Activated T-helper 1 cell treated with anti-CD3 and anti-CD28 coated beads, Interleukin-2, amount 50 U/mL, for 16 hours (primary cell): ENCODE data around the gene MET.

Experiments
- DNase-seq, 2 donors: peaks; one replicate each; pipeline ENCODE4 v3.0.0-alpha.2; 2020; ENCODE audit warnings: low read depth in 1 of 2, low spot score in 1 of 2

MET gene

DNA sequence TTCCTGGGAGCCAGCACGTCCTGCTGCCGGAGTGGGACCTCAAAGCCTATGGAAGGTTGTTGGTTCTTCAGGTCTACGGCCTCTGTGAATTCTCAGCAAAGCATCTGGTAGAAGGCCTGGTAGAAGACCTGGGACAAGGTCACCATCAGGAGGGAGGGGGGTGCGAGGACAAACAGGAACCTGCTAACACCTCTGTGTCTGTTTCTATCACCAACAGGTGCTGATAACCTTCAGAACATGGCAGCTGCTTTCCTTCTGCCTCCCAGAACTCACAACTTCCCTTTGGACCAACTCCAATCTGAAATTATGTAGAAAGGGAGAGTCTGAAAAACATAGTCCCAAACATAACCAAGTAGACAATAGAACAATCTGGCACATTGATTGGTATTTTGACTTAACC is 8.3 kb upstream of the MET start:
- no peak for DNase-seq

GRCh38 chr7:116665332-116665996 is 6.5 kb upstream of the MET start:
- no peak for DNase-seq

DNA sequence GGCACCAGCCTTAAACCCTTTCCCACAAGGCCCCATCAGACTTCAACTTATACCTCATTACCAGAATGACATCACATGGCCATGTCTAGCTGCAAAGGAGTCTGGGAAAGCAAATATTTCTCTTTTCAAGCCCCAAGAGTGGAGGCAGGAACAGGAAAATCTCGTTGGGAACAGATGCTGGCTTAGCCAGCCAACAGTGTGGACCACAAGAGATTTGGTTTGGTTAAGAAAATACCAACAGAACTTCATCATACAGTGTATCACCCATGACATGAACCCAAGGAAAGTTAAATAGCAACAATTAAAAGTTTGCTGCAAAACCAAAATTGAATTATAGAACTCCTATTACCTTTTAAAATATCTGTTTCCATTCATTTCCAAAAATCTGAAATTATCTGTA is 2.2 kb upstream of the MET start:
- no peak for DNase-seq

GRCh38 chr7:116670409-116671015 is 1.5 kb upstream of the MET start:
- DNase-seq: no peak

GRCh38 chr7:116671111-116671510 is 885 bp upstream of the MET start:
- no peak for DNase-seq

- no peak for DNase-seq
Measured at GRCh38 chr7:116672596-116673456, 830 bp downstream of the MET start.

GRCh38 chr7:116673457-116673865 is 1.5 kb downstream of the MET start:
- no peak for DNase-seq

DNA sequence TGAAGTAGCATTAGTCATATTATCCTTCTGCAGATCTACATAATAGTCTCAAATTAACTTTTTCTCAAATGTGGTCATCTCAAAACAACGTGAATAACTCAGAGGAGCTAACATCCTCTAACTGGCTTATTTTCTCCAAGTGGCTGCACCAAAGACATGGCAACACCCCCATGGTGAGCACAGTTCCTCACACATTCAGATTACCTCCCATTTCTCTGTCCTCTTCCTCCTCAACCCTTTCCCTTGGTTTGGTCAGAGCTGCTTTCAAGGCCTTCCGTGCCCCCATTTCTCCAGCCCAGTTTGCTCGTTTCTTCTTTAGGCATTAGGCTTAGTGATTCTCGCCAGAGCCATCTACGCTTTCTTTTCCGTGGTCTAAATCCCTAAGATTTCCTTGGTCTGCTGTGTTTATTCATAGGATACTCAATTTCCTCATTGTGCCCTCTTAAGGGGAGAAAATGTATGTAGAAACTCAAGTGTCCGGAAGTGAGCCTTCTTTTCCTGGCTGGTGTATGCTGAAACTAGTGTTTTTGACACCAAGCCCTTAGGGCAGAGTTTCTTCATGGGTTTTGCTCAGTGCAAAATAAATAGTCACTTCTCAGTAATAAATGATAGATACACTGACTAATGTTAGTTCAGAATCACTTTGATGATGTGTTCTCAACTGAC is 2.6 kb downstream of the MET start:
- no peak for DNase-seq

DNA sequence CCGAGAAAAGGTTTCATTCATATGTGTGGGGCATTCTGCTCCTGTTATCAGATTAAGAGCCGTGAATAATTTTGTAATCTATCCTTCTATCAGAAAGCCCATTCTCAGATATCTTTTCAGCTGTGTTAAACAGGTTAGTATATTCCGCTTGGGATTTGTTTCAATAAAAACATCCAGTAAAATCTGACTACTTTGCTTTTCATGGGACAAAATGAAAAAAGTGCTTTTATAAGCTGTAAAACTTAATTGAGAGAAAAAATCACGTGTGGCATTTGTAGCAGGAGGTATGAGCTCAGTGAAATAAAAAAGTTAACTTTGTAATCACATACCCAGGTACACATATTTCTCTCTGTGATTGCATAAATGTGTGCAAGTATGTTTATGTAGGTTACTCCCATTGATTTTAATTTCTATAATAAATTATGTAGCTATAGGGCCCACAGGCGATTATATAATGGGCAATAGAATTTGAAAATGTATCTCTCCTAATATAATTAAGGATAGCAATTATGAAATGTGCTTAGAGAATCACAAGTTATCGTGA is 3.9 kb downstream of the MET start:
- no peak for DNase-seq

DNA sequence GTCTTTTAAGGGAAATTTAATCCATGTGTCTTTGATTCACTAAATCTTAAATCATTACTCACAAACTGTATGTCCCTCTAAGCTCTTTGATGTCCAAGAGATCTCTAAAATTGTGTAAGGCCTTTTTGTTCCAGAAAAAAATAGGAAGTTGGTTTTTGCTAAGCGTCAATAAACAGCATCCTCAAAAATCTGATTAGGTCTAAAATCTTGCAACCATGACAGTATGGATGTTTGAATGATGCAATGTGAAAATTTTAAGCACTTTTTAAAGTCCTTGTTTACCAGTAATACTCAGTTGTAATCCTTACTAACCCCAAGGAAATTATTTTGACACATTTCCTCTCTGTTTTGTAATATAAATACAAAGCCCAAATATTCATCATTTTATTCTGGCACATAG is 6.8 kb downstream of the MET start:
- DNase-seq: no peak

- DNase-seq: no peak
Measured at GRCh38 chr7:116679500-116679899, 7.5 kb downstream of the MET start.

DNA sequence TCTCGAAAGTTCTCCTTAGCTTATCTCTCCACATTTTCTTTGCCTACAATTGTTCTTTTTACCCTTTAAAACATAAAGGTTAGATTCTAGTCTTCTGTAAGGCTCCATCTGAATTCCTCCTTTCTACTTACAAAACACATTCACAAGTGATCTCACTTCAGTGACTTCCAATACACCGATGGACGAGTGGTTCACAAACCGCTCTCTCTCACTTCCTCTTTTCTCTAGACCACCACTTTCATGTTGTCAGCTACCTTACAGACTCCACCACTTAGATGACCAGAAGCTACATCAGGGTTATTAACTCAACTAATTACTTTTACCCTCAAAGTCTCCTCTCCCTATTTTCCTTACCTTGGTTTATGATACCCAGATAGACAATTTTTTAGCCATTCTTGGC is 11.8 kb downstream of the MET start:
- no peak for DNase-seq

DNA sequence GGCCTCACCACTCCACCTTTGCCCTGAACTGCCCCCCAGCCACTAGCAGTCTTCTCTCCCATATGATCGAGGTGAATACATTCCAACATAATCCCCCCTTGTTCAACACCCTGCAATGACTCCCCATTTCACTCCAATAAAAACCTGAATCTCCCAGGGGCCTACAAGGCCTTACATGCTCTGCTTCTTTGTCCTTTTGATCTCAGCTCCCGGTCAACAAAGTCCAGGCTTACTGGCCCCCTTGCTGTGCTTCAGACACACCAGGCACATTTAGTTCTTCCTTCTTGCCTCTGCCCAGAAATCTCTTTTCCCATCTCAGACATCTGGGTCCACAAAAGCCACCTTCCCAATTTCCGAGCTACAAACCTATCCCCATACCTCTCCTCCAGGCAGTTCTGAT is 14.0 kb downstream of the MET start:
- DNase-seq: no peak

DNA sequence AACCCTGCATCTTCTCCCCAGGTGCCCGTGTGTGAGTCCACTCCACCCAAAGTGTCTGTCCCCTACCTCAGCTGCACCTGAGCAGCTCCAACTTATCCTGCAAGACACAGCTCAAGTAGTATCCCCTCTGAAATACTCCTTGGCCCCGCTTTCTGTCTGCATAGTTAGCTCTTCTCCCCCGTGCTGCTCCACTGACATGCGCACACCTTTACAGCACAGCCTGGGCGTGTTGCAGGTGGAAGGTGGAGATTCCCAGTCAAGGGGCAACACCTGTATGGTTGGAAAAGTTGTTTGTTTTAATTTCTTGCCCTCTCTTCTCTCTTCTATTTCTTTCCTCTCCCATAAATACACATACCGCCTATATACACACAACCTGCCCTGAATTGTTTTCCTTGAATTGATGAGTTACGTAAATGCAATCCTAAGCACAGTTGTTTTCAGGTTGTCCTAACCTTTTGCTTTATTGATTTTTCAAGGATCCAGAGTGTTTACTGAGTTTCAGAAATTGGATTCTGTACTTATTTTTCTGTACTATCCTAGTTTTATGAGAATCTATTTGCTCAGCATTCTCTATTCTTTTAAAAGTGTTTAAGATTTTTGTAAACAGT is 14.9 kb downstream of the MET start:
- no peak for DNase-seq

- no peak for DNase-seq
Measured at GRCh38 chr7:116687801-116688201, 15.8 kb downstream of the MET start.

GRCh38 chr7:116689790-116690259 is 17.8 kb downstream of the MET start:
- no peak for DNase-seq

DNA sequence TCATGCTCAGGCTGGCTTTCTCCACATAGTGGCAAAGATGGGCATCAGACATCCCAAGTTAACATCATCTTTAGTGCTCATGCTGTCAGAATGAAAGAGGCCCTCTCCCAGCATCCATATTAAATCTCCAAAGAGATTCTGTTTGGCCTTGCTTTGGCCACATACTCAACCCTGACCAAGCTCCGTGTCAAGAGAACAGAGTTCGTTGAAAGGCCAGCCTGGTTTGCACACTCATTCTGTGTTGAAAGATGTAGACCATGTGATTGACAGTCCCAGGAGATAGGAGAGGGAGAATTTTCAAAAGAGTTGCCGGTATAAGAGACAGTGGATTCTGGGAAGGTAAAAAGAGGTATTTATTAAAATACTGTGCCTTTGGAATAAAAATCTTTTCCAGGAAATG is 19.7 kb downstream of the MET start:
- DNase-seq: no peak

DNA sequence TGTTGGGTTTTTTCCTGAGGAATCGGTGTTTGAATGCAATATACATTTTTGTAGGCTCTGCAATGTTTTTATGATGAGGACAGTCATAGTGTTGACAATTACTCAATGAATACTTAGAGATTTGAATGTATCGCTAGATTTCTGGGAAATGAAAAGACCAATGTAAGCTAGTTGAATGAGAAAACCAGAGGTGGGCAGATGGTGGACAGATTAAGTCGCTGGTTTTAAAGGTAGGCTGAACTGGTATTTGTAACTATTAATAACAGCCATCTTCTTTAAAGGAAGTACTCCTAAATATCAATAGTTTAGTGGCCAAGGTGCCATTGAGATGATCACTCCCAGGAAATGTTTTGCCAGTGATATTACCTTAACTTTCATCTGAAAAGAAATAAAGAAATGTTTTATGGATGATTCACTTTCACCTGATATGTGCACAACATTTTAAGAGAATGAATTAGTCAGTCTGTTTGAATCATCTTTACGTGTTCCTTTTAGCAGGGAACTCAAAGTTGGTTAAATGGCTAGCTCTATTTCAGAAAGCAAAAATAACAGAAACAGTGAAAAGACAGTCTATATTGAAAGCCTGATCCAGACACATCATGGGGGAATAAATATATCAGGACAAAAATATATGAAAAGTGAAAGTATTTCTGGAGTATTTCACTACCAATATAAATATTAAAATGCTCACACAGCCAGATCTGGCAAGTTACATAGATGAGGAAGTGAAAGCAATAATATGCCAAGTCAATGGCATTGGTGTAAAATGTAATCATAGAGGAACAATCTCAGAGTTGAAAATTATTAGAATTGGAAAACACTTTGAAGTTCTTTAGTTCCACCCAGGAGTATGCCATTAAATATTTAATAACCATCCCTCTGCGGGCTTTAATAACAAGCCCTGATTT is 20.7 kb downstream of the MET start:
- DNase-seq: no peak

- no peak for DNase-seq
Measured at GRCh38 chr7:116696707-116697106, 24.7 kb downstream of the MET start.

GRCh38 chr7:116697152-116697551 is 25.2 kb downstream of the MET start:
- DNase-seq: no peak
